Astrocyte (in vitro differentiated cells and primary cell): ENCODE results near the gene JAM3. TPM values are rescaled to one million over a fixed set of nuclear protein-coding genes. Genes with fewer than 3 reads are reported as not detected.

ENCODE experiments used
- DNase-seq: peaks from one replicate; pipeline ENCODE4 v3.0.0-alpha.2; 2010; ENCODE audit warnings: low read depth
- FAIRE-seq: peaks from 2 replicates; lab custom pipeline; 2011; peaks lifted over from hg19 to GRCh38; lab: Jason Lieb, UNC
- H2AFZ ChIP-seq: 2 replicates; pipeline ENCODE4 v1.6.0; 2012; ENCODE audit warnings: low read depth, low read length, inconsistent platforms
- H3K27ac ChIP-seq: 2 replicates; pipeline ENCODE4 v1.5.1; 2011; ENCODE audit warnings: low read depth, low read length, inconsistent platforms
- H3K27me3 ChIP-seq: 2 replicates; pipeline ENCODE4 v1.6.0; 2011; ENCODE audit warnings: low read length, inconsistent platforms; ENCODE audit not compliant: insufficient read depth
- H3K36me3 ChIP-seq: 2 replicates; pipeline ENCODE4 v1.5.1; 2011; ENCODE audit warnings: low read length, inconsistent platforms; ENCODE audit not compliant: insufficient read depth
- H3K4me1 ChIP-seq: 2 replicates; pipeline ENCODE4 v1.5.1; 2011; ENCODE audit warnings: low read length, inconsistent platforms; ENCODE audit not compliant: insufficient read depth
- H3K4me2 ChIP-seq: 2 replicates; pipeline ENCODE4 v1.6.0; 2012; ENCODE audit warnings: low read length, inconsistent platforms
- H3K4me3 ChIP-seq: 2 replicates; pipeline ENCODE4 v1.5.1; 2011; ENCODE audit warnings: low read depth, mild to moderate bottlenecking, low read length, inconsistent platforms; ENCODE audit not compliant: insufficient read depth
- H3K79me2 ChIP-seq: 2 replicates; pipeline ENCODE4 v1.6.0; 2012; ENCODE audit warnings: mild to moderate bottlenecking, low read length, inconsistent platforms; ENCODE audit not compliant: insufficient read depth
- H3K9ac ChIP-seq: 2 replicates; pipeline ENCODE4 v1.6.0; 2012; ENCODE audit warnings: mild to moderate bottlenecking, low read length, inconsistent platforms
- H3K9me3 ChIP-seq: 2 replicates; pipeline ENCODE4 v1.5.1; 2012; ENCODE audit warnings: low read depth, mild to moderate bottlenecking, low read length, inconsistent platforms; ENCODE audit not compliant: insufficient read depth
- H4K20me1 ChIP-seq: 2 replicates; pipeline ENCODE4 v1.6.0; 2012; ENCODE audit warnings: low read length, inconsistent platforms; ENCODE audit not compliant: insufficient read depth
- H3K27ac Mint-ChIP-seq: one replicate; pipeline ENCODE4 v1.8.0; 2021; ENCODE audit warnings: mild to moderate bottlenecking, mixed read lengths; ENCODE audit not compliant: unreplicated experiment
- H3K27me3 Mint-ChIP-seq: one replicate; pipeline ENCODE4 v1.8.0; 2021; ENCODE audit warnings: low read depth, mixed read lengths; ENCODE audit not compliant: unreplicated experiment
- H3K36me3 Mint-ChIP-seq: one replicate; pipeline ENCODE4 v1.8.0; 2021; ENCODE audit warnings: low read depth, mixed read lengths; ENCODE audit not compliant: unreplicated experiment
- H3K4me1 Mint-ChIP-seq: one replicate; pipeline ENCODE4 v1.8.0; 2021; ENCODE audit warnings: low read depth, mixed read lengths; ENCODE audit not compliant: unreplicated experiment
- H3K4me3 Mint-ChIP-seq: one replicate; pipeline ENCODE4 v1.8.0; 2021; ENCODE audit warnings: mild to moderate bottlenecking, moderate library complexity, mixed read lengths; ENCODE audit not compliant: unreplicated experiment
- H3K9me3 Mint-ChIP-seq: one replicate; pipeline ENCODE4 v1.8.0; 2021; ENCODE audit warnings: mild to moderate bottlenecking, mixed read lengths; ENCODE audit not compliant: unreplicated experiment
- EZH2 ChIP-seq: IDR thresholded peaks from 2 replicates; pipeline ENCODE4 v1.6.1; 2012; ENCODE audit warnings: mild to moderate bottlenecking, low read length, inconsistent platforms; ENCODE audit not compliant: insufficient read depth
- total RNA-seq: library from RNA; stranded (reverse); gene quantifications from 2 replicates; pipeline ENCODE4 v1.2.1, GENCODE V29; 2021
- TF ChIP-seq, protein P1 (sequence below): IDR thresholded peaks from 2 replicates; pipeline ENCODE4 v1.5.1; 2011; ENCODE audit warnings: low read depth, mild to moderate bottlenecking, inconsistent platforms, low read length, moderate library complexity; ENCODE audit not compliant: insufficient read depth

JAM3 gene
- total RNA-seq, 1 donor from 2014 or later, result 88.3 TPM

DNA sequence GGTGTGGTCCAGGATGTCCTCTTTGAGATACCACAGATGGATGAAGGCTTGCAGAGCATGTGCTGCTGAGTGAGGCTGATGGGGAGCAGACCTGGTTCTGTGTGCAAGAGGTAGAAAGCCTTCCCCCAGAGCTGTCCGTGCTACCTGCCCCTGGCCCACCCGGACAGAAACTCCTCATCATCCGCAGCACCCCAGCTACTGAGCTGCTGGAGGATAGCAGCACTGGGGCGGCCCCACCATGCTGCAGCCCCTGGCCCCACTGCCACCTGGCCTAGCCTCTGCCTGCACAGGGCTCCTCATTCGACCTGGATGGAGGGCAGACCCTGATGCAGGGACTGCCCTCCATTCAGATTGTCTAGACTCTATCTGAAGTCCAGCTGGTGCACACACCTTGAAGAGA is 104.4 kb downstream of the JAM3 start:
- FAIRE-seq (no peak), DNase-seq (no peak)
- Histone ChIP-seq H3K4me2 (no peak overlapping the region), H3K4me1 (no peaks in the 10 kb centered on the region), H3K79me2 (no peaks in the 10 kb centered on the region), H3K9ac (no peak overlapping the region), H3K36me3 (peaks cover 35% of the 10 kb centered on the region), H3K27ac (no peak overlapping the region), H3K9me3 (no peaks in the 10 kb centered on the region), H2AFZ (no peak overlapping the region), H3K27me3 (no peaks in the 10 kb centered on the region), H3K4me3 (no peak overlapping the region), H4K20me1 (no peaks in the 10 kb centered on the region)
- H3K4me3 Mint-ChIP-seq, result no peak overlapping the region
- no peak overlapping the region for H3K27ac Mint-ChIP-seq
- TF ChIP-seq, protein P1, sequence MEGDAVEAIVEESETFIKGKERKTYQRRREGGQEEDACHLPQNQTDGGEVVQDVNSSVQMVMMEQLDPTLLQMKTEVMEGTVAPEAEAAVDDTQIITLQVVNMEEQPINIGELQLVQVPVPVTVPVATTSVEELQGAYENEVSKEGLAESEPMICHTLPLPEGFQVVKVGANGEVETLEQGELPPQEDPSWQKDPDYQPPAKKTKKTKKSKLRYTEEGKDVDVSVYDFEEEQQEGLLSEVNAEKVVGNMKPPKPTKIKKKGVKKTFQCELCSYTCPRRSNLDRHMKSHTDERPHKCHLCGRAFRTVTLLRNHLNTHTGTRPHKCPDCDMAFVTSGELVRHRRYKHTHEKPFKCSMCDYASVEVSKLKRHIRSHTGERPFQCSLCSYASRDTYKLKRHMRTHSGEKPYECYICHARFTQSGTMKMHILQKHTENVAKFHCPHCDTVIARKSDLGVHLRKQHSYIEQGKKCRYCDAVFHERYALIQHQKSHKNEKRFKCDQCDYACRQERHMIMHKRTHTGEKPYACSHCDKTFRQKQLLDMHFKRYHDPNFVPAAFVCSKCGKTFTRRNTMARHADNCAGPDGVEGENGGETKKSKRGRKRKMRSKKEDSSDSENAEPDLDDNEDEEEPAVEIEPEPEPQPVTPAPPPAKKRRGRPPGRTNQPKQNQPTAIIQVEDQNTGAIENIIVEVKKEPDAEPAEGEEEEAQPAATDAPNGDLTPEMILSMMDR, result no peak
- TF ChIP-seq EZH2, result no peak
- H3K9me3 Mint-ChIP-seq, result no peaks in the 10 kb centered on the region
- H3K4me1 Mint-ChIP-seq, result peaks cover 6% of the 10 kb centered on the region
- H3K27me3 Mint-ChIP-seq, result no peaks in the 10 kb centered on the region
- peaks cover 31% of the 10 kb centered on the region for H3K36me3 Mint-ChIP-seq

DNA sequence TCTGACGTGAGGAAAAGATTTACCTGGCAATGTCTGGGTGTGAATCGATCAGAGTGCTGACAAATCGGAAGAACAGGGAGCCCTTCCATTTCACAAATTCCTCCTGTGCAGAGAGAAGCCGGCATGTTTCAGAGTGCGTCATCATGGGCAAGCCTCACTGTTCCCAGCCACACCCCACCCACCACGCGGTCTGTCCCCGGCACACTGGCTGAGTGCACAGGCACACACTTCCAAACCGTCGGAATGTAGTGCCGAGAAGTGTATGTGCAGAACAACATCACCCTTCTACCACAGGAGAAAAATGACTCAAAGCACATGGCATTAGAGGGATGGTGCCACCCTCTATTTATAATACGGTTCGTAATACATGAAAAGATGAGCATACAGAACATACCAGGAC is 107.4 kb downstream of the JAM3 start:
- H3K27me3 Mint-ChIP-seq, result no peaks in the 10 kb centered on the region
- TF ChIP-seq, protein P1, result no peak
- no peak for TF ChIP-seq EZH2
- DNase-seq, result no peak
- H3K4me3 ChIP-seq, result no peak overlapping the region
- H3K4me1 ChIP-seq, result no peaks in the 10 kb centered on the region
- H3K27ac ChIP-seq, result no peak overlapping the region
- H3K9ac ChIP-seq, result no peak overlapping the region
- peaks cover 20% of the 10 kb centered on the region for H3K36me3 Mint-ChIP-seq
- no peak overlapping the region for H3K4me3 Mint-ChIP-seq
- H3K9me3 ChIP-seq, result no peaks in the 10 kb centered on the region
- no peak overlapping the region for H2AFZ ChIP-seq
- H3K36me3 ChIP-seq, result peaks cover 35% of the 10 kb centered on the region
- H3K27me3 ChIP-seq, result no peaks in the 10 kb centered on the region
- no peaks in the 10 kb centered on the region for H3K79me2 ChIP-seq
- peaks cover 2% of the 10 kb centered on the region for H3K4me1 Mint-ChIP-seq
- H3K9me3 Mint-ChIP-seq, result no peaks in the 10 kb centered on the region
- no peak overlapping the region for H3K27ac Mint-ChIP-seq
- no peak overlapping the region for H3K4me2 ChIP-seq
- H4K20me1 ChIP-seq, result no peaks in the 10 kb centered on the region
- FAIRE-seq, result no peak

DNA sequence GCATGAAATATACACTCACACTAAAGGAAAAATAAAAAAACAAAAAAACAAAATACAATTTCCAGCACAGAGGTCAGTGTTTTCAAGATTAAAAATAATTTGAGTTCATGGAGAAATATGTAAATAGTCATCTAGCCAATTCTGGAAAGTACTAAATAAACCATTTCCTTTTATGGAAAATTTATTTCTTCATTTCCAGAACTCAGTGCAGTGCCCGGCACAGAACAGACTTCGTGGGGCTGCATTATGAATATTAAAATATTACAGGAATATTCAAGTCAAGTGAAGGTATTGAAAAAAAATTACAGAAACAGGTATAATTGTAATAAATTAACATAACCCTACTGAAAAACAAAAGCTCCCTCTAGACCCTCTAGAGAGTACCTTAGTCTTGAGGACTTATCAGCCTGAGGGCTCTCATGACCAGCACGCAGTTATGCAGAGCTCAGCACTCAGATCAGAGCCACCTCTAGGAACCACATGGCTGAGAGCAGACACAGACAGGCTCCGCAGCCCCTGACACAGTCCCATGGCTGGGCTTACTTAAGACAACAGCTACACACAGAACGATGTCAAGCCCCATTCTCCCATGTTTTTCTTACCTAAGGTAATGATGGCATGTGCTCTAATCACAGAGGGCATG is 109.3 kb downstream of the JAM3 start:
- Histone ChIP-seq H2AFZ (no peak overlapping the region), H3K4me1 (no peaks in the 10 kb centered on the region), H3K27ac (no peak overlapping the region), H3K9ac (no peak overlapping the region), H3K4me3 (no peak overlapping the region), H4K20me1 (no peaks in the 10 kb centered on the region), H3K27me3 (no peaks in the 10 kb centered on the region), H3K4me2 (no peak overlapping the region), H3K9me3 (no peaks in the 10 kb centered on the region), H3K79me2 (no peaks in the 10 kb centered on the region), H3K36me3 (peaks cover 39% of the 10 kb centered on the region)
- peaks cover 7% of the 10 kb centered on the region for H3K4me1 Mint-ChIP-seq
- no peaks in the 10 kb centered on the region for H3K9me3 Mint-ChIP-seq
- H3K27ac Mint-ChIP-seq, result no peak overlapping the region
- DNase-seq, result no peak
- no peak for FAIRE-seq
- H3K4me3 Mint-ChIP-seq, result no peak overlapping the region
- no peak for TF ChIP-seq EZH2
- TF ChIP-seq, protein P1, result no peak
- H3K27me3 Mint-ChIP-seq, result no peaks in the 10 kb centered on the region
- peaks cover 11% of the 10 kb centered on the region for H3K36me3 Mint-ChIP-seq
